Neural progenitor cell (in vitro differentiated cells): ENCODE measurements around the gene TFCP2L1.

Experiments
- CTCF ChIP-seq: fragments of 200-600 bp; sonication (generic); IDR thresholded peaks from 2 replicates; pipeline ENCODE4 v1.5.1; 2017; ENCODE audit warnings: antibody characterized with exemption, mild to moderate bottlenecking
- EZH2phosphoT487 ChIP-seq: fragments of 200-600 bp; sonication (generic); IDR thresholded peaks from 2 replicates; pipeline ENCODE4 v1.6.1; 2017; ENCODE audit warnings: antibody characterized with exemption

- TF ChIP-seq EZH2phosphoT487 (no peak), CTCF (no peak)
Measured at GRCh38 chr2:121242976-121243375, 42.0 kb downstream of the TFCP2L1 start.
